Ovary (tissue), 3 donors: Measurements from ENCODE around the gene SCPEP1.

Experiments
- CTCF ChIP-seq, 3 donors: fragments of 450-650 bp in 2 of 3; fragments of 200-600 bp in 1 of 3; IDR thresholded peaks; one replicate each; pipeline versions ENCODE4 v1.5.1 to v1.8.0; 2016 to 2022; ENCODE audit warnings: antibody characterized with exemption in 3 of 3, mild to moderate bottlenecking in 1 of 3
- EP300 ChIP-seq: sonication (generic); formaldehyde crosslinking; IDR thresholded peaks from one replicate; pipeline ENCODE4 v1.6.1; 2017; ENCODE audit warnings: antibody characterized with exemption
- POLR2A ChIP-seq: fragments of 450-650 bp; IDR thresholded peaks from one replicate; pipeline ENCODE4 v1.6.1; 2017; ENCODE audit warnings: antibody characterized with exemption, mild to moderate bottlenecking, moderate library complexity
- donor health status: DM: no; HTN: no; CAD: no.

DNA sequence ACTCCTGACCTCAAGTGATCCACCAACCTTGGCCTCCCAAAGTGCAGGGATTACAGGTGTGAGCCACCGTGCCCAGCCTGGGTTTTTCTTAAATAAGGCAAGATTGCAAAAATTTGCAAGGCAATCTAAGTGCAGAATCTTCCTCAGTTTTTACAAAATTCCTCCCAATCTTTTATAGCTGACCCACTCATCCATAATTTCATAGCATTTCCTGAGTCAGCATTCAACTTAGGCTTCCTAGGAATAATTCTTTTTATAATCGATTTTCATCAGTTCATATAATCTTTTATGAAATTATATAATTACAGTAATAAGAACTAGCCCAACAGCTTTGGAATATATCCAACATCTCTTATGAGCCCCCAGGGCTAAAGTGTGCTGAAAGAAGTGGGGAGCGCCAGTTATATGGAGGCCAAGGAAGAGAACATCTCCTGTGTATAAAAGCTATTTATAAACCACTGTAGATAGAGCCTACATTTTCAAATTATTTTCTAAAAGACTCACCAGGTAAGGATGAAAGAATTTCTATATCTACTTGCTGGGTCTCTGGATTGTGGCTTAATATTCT is 31.9 kb upstream of the SCPEP1 start:
- TF ChIP-seq CTCF (IDR thresholded peaks at IDR 0.05) (no peak), POLR2A (no peak), EP300 (no peak)
